Stimulated activated CD4-positive, alpha-beta T cell treated with anti-CD3 and anti-CD28 coated beads, TNF-alpha, amount 100 ng/mL, for 48 hours (primary cell): ENCODE data around the gene ADAMTS19.

Source experiments
- DNase-seq, 3 donors: peaks; one replicate each; pipeline ENCODE4 v3.0.0-alpha.2; 2020; ENCODE audit warnings: low read depth in 3 of 3

The ADAMTS19 gene

GRCh38 chr5:129670957-129671500 is 210.9 kb downstream of the ADAMTS19 start:
- no peak for DNase-seq

GRCh38 chr5:129672006-129672405 is 211.9 kb downstream of the ADAMTS19 start:
- DNase-seq: no peak

GRCh38 chr5:129679671-129680070 is 219.6 kb downstream of the ADAMTS19 start:
- no peak for DNase-seq

GRCh38 chr5:129687941-129688340 is 227.8 kb downstream of the ADAMTS19 start:
- no peak for DNase-seq

- no peak for DNase-seq
These were observed 228.9 kb downstream of the ADAMTS19 start for GRCh38 chr5:129689045-129689444.

GRCh38 chr5:129691220-129691619 is 231.1 kb downstream of the ADAMTS19 start:
- no peak for DNase-seq

GRCh38 chr5:129696636-129697035 is 236.5 kb downstream of the ADAMTS19 start:
- DNase-seq: no peak

GRCh38 chr5:129698661-129699060 is 238.6 kb downstream of the ADAMTS19 start:
- no peak for DNase-seq

- no peak for DNase-seq
These were observed 256.1 kb downstream of the ADAMTS19 start for GRCh38 chr5:129716235-129716634.

- DNase-seq: no peak
These were observed 256.6 kb downstream of the ADAMTS19 start for GRCh38 chr5:129716651-129717050.

- no peak for DNase-seq
These were observed 257.7 kb downstream of the ADAMTS19 start for GRCh38 chr5:129717751-129718310.

- no peak for DNase-seq
These were observed 258.5 kb downstream of the ADAMTS19 start for GRCh38 chr5:129718471-129719090.

- DNase-seq: no peak
These were observed 264.1 kb downstream of the ADAMTS19 start for GRCh38 chr5:129724222-129724621.

- no peak for DNase-seq
These were observed 264.5 kb downstream of the ADAMTS19 start for GRCh38 chr5:129724647-129725046.

- no peak for DNase-seq
These were observed 279.7 kb downstream of the ADAMTS19 start for GRCh38 chr5:129739773-129740172.

GRCh38 chr5:129743541-129744187 is 283.6 kb downstream of the ADAMTS19 start:
- no peak for DNase-seq

GRCh38 chr5:129745997-129746396 is 285.9 kb downstream of the ADAMTS19 start:
- DNase-seq: no peak

- no peak for DNase-seq
These were observed 286.8 kb downstream of the ADAMTS19 start for GRCh38 chr5:129746876-129747275.

- no peak for DNase-seq
These were observed 287.7 kb downstream of the ADAMTS19 start, which contains the start of gene MINAR2 for GRCh38 chr5:129747572-129748407. Gene MINAR2, plus strand, starts transcription at chr5:129748094. Its CDS starts 97 bp downstream, at chr5:129748191.

- DNase-seq: no peak
These were observed 289.1 kb downstream of the ADAMTS19 start for GRCh38 chr5:129748913-129749880.
